Heart left ventricle (tissue), 16 donors: ENCODE data around the gene PALD1. TPM values are rescaled to one million over a fixed set of nuclear protein-coding genes. Genes with fewer than 3 reads are reported as not detected.

Source experiments
- ATAC-seq, 4 donors: fragments of 200-7000 bp; cut with Tn5 transposase; one replicate each; pipeline ENCODE4 v1.9.1; 2020 to 2022; ENCODE audit warnings: moderate library complexity in 4 of 4, mild to moderate bottlenecking in 3 of 4, moderate number of reproducible peaks in 1 of 4
- DNase-seq, 5 donors: peaks; one replicate each; pipeline ENCODE4 v3.0.0-alpha.2; 2020
- H3K27ac ChIP-seq, 12 donors: fragments of 200-600 bp; sonication (generic) in 4 of 12; one replicate each; pipeline versions ENCODE4 v1.5.0 to v1.8.0; 2016 to 2022; ENCODE audit warnings: mild to moderate bottlenecking in 2 of 12
- H3K27me3 ChIP-seq, 9 donors: fragments of 200-600 bp; sonication (generic) in 2 of 9; one replicate each; pipeline versions ENCODE4 v1.5.1 to v1.8.0; 2016 to 2022; ENCODE audit warnings: mild to moderate bottlenecking in 3 of 9
- H3K36me3 ChIP-seq, 9 donors: fragments of 200-600 bp; sonication (generic) in 2 of 9; one replicate each; pipeline versions ENCODE4 v1.5.0 to v1.8.0; 2018 to 2022; ENCODE audit warnings: mild to moderate bottlenecking in 2 of 9
- H3K4me1 ChIP-seq, 12 donors: fragments of 200-600 bp; sonication (generic) in 4 of 12; one replicate each; pipeline versions ENCODE4 v1.5.0 to v1.8.0; 2016 to 2022; ENCODE audit warnings: mild to moderate bottlenecking in 3 of 12
- H3K4me3 ChIP-seq, 12 donors: fragments of 200-600 bp; sonication (generic) in 4 of 12; one replicate each; pipeline versions ENCODE4 v1.5.0 to v1.8.0; 2017 to 2022; ENCODE audit warnings: mild to moderate bottlenecking in 9 of 12, moderate library complexity in 4 of 12
- H3K9me3 ChIP-seq, 12 donors: fragments of 200-600 bp; sonication (generic) in 4 of 12; one replicate each; pipeline versions ENCODE4 v1.5.0 to v1.8.0; 2016 to 2022; ENCODE audit warnings: mild to moderate bottlenecking in 1 of 12
- CTCF ChIP-seq, 12 donors: fragments of 200-600 bp; sonication (generic) in 4 of 12; IDR thresholded peaks; one replicate each; pipeline versions ENCODE4 v1.5.0 to v1.8.0; 2018 to 2022; ENCODE audit warnings: antibody characterized with exemption in 12 of 12, mild to moderate bottlenecking in 5 of 12
- POLR2A ChIP-seq, 2 donors: fragments of 450-650 bp; IDR thresholded peaks; one replicate each; pipeline ENCODE4 v1.6.1; 2017; ENCODE audit warnings: antibody characterized with exemption in 2 of 2, mild to moderate bottlenecking in 2 of 2, moderate library complexity in 2 of 2
- WGBS, 4 donors: extraction: QIAGEN DNeasy Blood & Tissue Kit in 2 of 4; methylation state at CpG; one replicate each; pipeline versions ENCODE4 v1.1.5 to v1.1.7; 2013 to 2018; 5-methylcytosine and 5-hydroxymethylcytosine counted together
- intact Hi-C, 10 donors: fragments of 100-400 bp; cut with DNase I; formaldehyde crosslinking; loops; one replicate each; pipeline versions ENCODE4 v1.11.1 to v1.14.2; 2022
- polyA plus RNA-seq, 2 donors: library from polyadenylated mRNA; stranded (reverse); fragments of 200-250 nt; gene quantifications; one replicate each; pipeline ENCODE4 v1.2.3, GENCODE V29; 2013
- total RNA-seq, 9 donors: library from RNA; depleted of rRNA in 2 of 9; stranded (reverse); fragments of >200 nt in 2 of 9; fragmentation: NEBNext Ultra II Directional in 3 of 9; extraction: Animal tissue kit (Norgen Biotek cat#: 25700) in 3 of 9; gene quantifications; one replicate each; pipeline versions ENCODE4 v1.1.0 to v1.2.4, GENCODE V29; 2016 to 2023
- donor health status: ischemic (EF 13 %, LVEDD 7.1; RV severe dilation, severe dysfunction).
- donor health status: healthy with polysubstance abuse.
- donor health status: DM: no; HTN: yes; CAD: no.
- donor health status: DM: no; HTN: no; CAD: no.
- donor health status: ischemic (EF 25% LVEDD 6.9; RV normal size, moderate dysfunction).
- donor health status: ischemic (EF 25% LVEDD 5.7; RV mildly dilated, moderate dysfunction).
- donor health status: healthy.
- donor health status: DM: yes; HTN: yes; CAD: no.
- donor health status: ischemic (EF 35%, LVEDD 5.7; RV mildly dilated, moderate dysfunction).
- donor health status: nonischemic (EF 11% LVEDD 7.7; RV severe dilation, severe dysfunction).
- donor health status: DM: yes; HTN: yes; CAD: no.
- donor health status: PGD.
- donor health status: ischemic (EF 29% LVEDD 5.4; RV normal size, mild dysfunction).
- donor health status: nonischemic (EF 23%, LVEDD 6.1; RV moderate dilation, normal function).

PALD1 gene
- total and polyA plus RNA-seq, 11 donors: 2.7 to 12.3 (median 5.5) TPM

DNA sequence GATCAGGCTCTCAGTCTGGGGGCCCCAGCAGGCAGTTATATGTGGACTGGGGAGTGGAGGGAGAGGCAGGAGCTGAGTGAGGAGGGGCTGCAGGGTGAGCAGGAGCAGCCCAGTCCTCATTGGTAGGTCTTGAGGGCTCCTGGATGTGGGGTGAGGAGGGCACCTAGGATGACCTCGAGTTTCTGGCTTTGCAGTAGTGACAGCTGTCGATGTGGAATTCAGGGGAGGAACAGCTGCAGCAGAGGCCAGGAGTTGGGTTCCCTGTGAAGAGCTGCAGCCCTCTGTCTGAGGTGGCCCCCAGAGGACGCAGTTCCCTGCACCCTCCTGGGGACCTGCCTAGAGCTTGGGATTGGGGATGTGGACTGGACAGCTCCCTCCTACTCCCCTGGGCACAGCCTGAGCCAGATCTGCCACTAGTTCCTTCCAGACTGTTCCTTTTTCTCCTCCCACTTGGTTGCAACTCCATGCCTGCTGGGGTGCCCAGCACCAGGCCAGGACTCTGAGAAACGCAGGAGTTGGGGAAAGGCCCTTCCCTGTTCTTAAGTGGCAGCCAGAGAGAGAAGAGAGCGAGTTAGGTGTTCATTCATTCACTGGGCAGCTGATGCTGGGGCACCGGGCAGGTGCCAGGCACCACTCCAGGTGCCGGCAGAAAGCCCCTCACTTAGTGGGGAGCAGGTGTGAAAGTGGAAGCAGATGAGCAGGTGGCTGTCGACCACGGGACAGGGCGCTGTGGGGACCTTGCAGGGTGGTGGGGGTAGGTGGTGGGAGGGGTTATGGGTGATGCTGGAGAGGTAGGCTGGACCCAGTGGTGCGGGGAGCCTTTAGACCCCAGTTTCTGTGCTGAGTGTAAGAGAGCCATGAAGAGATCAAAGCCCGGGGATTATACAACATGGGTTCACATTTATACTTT, 66.1 kb downstream of the PALD1 start:
- H3K4me3 ChIP-seq: no peak overlapping the region
- intact Hi-C loops: loop anchor here in 2 of 10 donors (5.0 to 10.0 kb wide), 3 partner anchors 273 to 322 kb away; partner anchors contain the start of gene SGPL1 (in 1 of the 2)
- H3K27ac ChIP-seq: no peak overlapping the region
- no peak for ATAC-seq
- H3K9me3 ChIP-seq: no peaks in the 10 kb centered on the region
- peak in 2 of 5 donors; percentile 12 to 26 for DNase-seq
- H3K27me3 ChIP-seq: no peaks in the 10 kb centered on the region
- no peak for TF ChIP-seq POLR2A (IDR thresholded peaks at IDR 0.05)
- no peak for TF ChIP-seq CTCF (IDR thresholded peaks at IDR 0.05)
- 85 to 92% (median 87%) methylated on average over 12 of the region's 12 CpGs for WGBS, 4 donors
- H3K4me1 ChIP-seq: peaks cover 0 to 4% (median 0%) of the 10 kb centered on the region in 12 donors
- peaks cover 0 to 46% (median 15%) of the 10 kb centered on the region in 9 donors for H3K36me3 ChIP-seq

- H3K36me3 ChIP-seq: peaks cover 0 to 36% (median 6%) of the 10 kb centered on the region in 9 donors
- 4 to 23% (median 20%) methylated on average over 3 of the region's 3 CpGs for WGBS, 4 donors
- no peak for DNase-seq
Observed at GRCh38 chr10:70546584-70546983, 68.0 kb downstream of the PALD1 start.

DNA sequence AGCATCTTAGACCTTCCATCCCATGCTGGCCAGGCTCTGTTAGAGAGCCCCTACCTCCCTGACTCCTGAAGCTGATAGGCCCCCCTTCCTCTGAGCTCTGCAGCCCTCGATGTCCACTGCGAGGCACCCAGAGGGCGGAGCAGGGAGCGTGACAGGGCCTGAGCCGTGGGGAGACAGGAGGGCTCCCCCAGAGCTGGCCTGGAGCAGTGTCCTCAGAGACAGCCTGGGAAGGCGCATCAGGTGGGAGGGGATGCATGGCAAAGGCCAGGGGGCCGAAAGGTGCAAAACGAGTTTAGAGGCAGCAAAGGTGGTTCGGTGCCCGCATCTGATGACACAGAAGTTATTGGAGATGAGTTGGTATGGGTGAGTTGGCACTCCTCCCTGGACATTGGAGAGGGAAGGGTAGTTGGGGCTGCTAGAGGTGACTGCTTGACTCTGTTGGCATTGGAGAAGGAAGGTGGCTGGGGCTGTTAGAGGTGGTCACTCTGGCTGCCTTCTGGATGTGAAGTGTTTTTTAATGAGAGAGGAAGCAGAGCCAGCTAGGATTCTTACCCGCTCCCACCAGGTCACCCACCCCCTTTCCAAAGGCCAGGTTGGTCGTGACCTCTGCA, 70.9 kb downstream of the PALD1 start:
- Histone ChIP-seq H3K4me3 (no peak overlapping the region), H3K9me3 (no peaks in the 10 kb centered on the region), H3K4me1 (peaks cover 0 to 20% (median 2%) of the 10 kb centered on the region in 12 donors), H3K27me3 (no peaks in the 10 kb centered on the region), H3K27ac (no peak overlapping the region), H3K36me3 (peaks cover 0 to 35% (median 12%) of the 10 kb centered on the region in 9 donors)
- peak in 1 of 5 donors; percentile 45 for DNase-seq
- WGBS, 4 donors: 81 to 87% (median 84%) methylated on average over 11 to 12 of the region's 12 CpGs
- intact Hi-C loops: loop anchor here in 4 of 10 donors (1.0 to 10.0 kb wide), 5 partner anchors 89 to 331 kb away; partner anchors contain the start of gene SGPL1 (in 1 of the 4)
- TF ChIP-seq CTCF (IDR thresholded peaks at IDR 0.05): no peak
- TF ChIP-seq POLR2A (IDR thresholded peaks at IDR 0.05): no peak
- peak in 3 of 4 donors; percentile 2 to 11 (median 10) for ATAC-seq

More at GRCh38 chr10:70546584-70546983, 68.0 kb downstream of the PALD1 start:
- no peak overlapping the region for H3K4me3 ChIP-seq
- no peaks in the 10 kb centered on the region for H3K9me3 ChIP-seq
- intact Hi-C loops: loop anchor here in 2 of 10 donors (5.0 to 10.0 kb wide), 2 partner anchors 271 to 322 kb away; partner anchors contain the start of gene SGPL1 (in 1 of the 2)
- TF ChIP-seq POLR2A (IDR thresholded peaks at IDR 0.05) (no peak), CTCF (IDR thresholded peaks at IDR 0.05) (no peak)
- no peaks in the 10 kb centered on the region for H3K27me3 ChIP-seq
- H3K4me1 ChIP-seq: peaks cover 0 to 8% (median 0%) of the 10 kb centered on the region in 12 donors
- no peak for ATAC-seq
- no peak overlapping the region for H3K27ac ChIP-seq
